Upper lobe of left lung (tissue), 6 donors: ENCODE measurements around the gene SYCP3. TPM values are rescaled to one million over a fixed set of nuclear protein-coding genes. Genes with fewer than 3 reads are reported as not detected.

ENCODE experiments used
- ATAC-seq, 2 donors: fragments of 200-7000 bp; cut with Tn5 transposase; one replicate each; pipeline ENCODE4 v1.9.1; 2022; ENCODE audit warnings: mild to moderate bottlenecking in 2 of 2, moderate library complexity in 2 of 2; ENCODE audit not compliant: low FRiP score in 2 of 2
- DNase-seq, 2 donors: peaks; one replicate each; pipeline ENCODE4 v3.0.0-alpha.2; 2019 to 2020
- H3K27ac ChIP-seq, 4 donors: fragments of 200-600 bp; sonication (generic); one replicate each; pipeline ENCODE4 v1.5.1; 2016 to 2019
- H3K27me3 ChIP-seq, 4 donors: fragments of 200-600 bp; sonication (generic); one replicate each; pipeline ENCODE4 v1.5.1; 2017 to 2019
- H3K36me3 ChIP-seq, 4 donors: fragments of 200-600 bp; sonication (generic); one replicate each; pipeline ENCODE4 v1.5.1; 2016 to 2019
- H3K4me1 ChIP-seq, 4 donors: fragments of 200-600 bp; sonication (generic); one replicate each; pipeline ENCODE4 v1.5.1; 2018 to 2019
- H3K4me3 ChIP-seq, 4 donors: fragments of 200-600 bp; sonication (generic); one replicate each; pipeline ENCODE4 v1.5.1; 2017 to 2019; ENCODE audit warnings: mild to moderate bottlenecking in 2 of 4, moderate library complexity in 1 of 4
- H3K9me3 ChIP-seq, 4 donors: fragments of 200-600 bp; sonication (generic); one replicate each; pipeline ENCODE4 v1.5.1; 2018 to 2019
- CTCF ChIP-seq, 6 experiments: fragments of 450-650 bp in 4 of 6; fragments of 200-600 bp in 2 of 6; sonication (generic) in 2 of 6; IDR thresholded peaks; one replicate each; pipeline ENCODE4 v1.5.1; 2016 to 2019; ENCODE audit warnings: antibody characterized with exemption in 6 of 6
- EP300 ChIP-seq, 4 donors: sonication (generic); formaldehyde crosslinking; IDR thresholded peaks; one replicate each; pipeline ENCODE4 v1.5.1; 2017; ENCODE audit warnings: antibody characterized with exemption in 4 of 4, control low read depth in 2 of 4
- POLR2A ChIP-seq, 4 donors: fragments of 450-650 bp; IDR thresholded peaks; one replicate each; pipeline ENCODE4 v1.5.1; 2016 to 2017; ENCODE audit warnings: antibody characterized with exemption in 4 of 4, mild to moderate bottlenecking in 2 of 4
- POLR2AphosphoS5 ChIP-seq, 2 donors: sonication (generic); formaldehyde crosslinking; IDR thresholded peaks; one replicate each; pipeline ENCODE4 v1.5.1; 2017; ENCODE audit warnings: antibody characterized with exemption in 2 of 2
- WGBS, 2 donors: methylation state at CpG; one replicate each; pipeline ENCODE4 v1.1.5; 2017 to 2018; 5-methylcytosine and 5-hydroxymethylcytosine counted together
- total RNA-seq, 6 donors: library from RNA; depleted of rRNA in 4 of 6; stranded (reverse); fragments of >200 nt in 4 of 6; gene quantifications; one replicate each; pipeline versions ENCODE4 v1.1.0 to v1.2.1, GENCODE V29; 2016 to 2021
- donor health status: DM: no; HTN: no; CAD: no; lungs with moderate emphysema.
- donor health status: DM: no; HTN: yes; CAD: no; lungs with severe emphysema.

The SYCP3 gene
- total RNA-seq: 1 to 10 TPM in 1 of 6 donors, under 1 TPM in 2, not detected in 3; 0.13 to 1.3 (median 0.30) TPM

GRCh38 chr12:101738920-101739665, at the start of gene SYCP3:
Gene SYCP3, minus strand, starts transcription at chr12:101739462. Its CDS starts 1,527 bp downstream, at chr12:101737935.
- H3K27ac ChIP-seq: no peak within 1 kb of the TSS
- peak in 1 of 2 donors; percentile 72 for DNase-seq
- no peaks in the 10 kb centered on the region for H3K9me3 ChIP-seq
- no peak within 1 kb of the TSS for H3K4me3 ChIP-seq
- no peaks in the 10 kb centered on the region for H3K27me3 ChIP-seq
- WGBS, 2 donors: 97% methylated on average over 52 to 57 of the region's 57 CpGs
- no peaks in the 10 kb centered on the region for H3K4me1 ChIP-seq
- no peak for TF ChIP-seq EP300 (IDR thresholded peaks at IDR 0.05)
- TF ChIP-seq CTCF (IDR thresholded peaks at IDR 0.05): no peak
- TF ChIP-seq POLR2AphosphoS5 (IDR thresholded peaks at IDR 0.05): no peak
- peak; percentile 23 to 66 for ATAC-seq
- peaks cover 0 to 56% (median 24%) of the 10 kb centered on the region in 4 donors for H3K36me3 ChIP-seq

- peaks cover 0 to 47% (median 12%) of the 10 kb centered on the region in 4 donors for H3K36me3 ChIP-seq
- 88 to 100% methylated on average over 1 of the region's 1 CpG for WGBS, 2 donors
- H3K4me1 ChIP-seq: no peaks in the 10 kb centered on the region
- ATAC-seq (no peak), DNase-seq (no peak)
- TF ChIP-seq POLR2AphosphoS5 (IDR thresholded peaks at IDR 0.05): no peak
- TF ChIP-seq POLR2A (IDR thresholded peaks at IDR 0.05): no peak
- no peak for TF ChIP-seq EP300 (IDR thresholded peaks at IDR 0.05)
- no peak for TF ChIP-seq CTCF (IDR thresholded peaks at IDR 0.05)
- no peaks in the 10 kb centered on the region for H3K9me3 ChIP-seq
- H3K27ac ChIP-seq: no peak overlapping the region
- H3K27me3 ChIP-seq: no peaks in the 10 kb centered on the region
- no peak overlapping the region for H3K4me3 ChIP-seq
Measured at GRCh38 chr12:101785671-101786070, 46.4 kb upstream of the SYCP3 start.

GRCh38 chr12:101784376-101784775, 45.1 kb upstream of the SYCP3 start:
- Histone ChIP-seq H3K36me3 (peaks cover 0 to 49% (median 8%) of the 10 kb centered on the region in 4 donors), H3K4me1 (peaks cover 0 to 5% (median 0%) of the 10 kb centered on the region in 4 donors), H3K27me3 (no peaks in the 10 kb centered on the region), H3K27ac (no peak overlapping the region), H3K4me3 (no peak overlapping the region), H3K9me3 (no peaks in the 10 kb centered on the region)
- WGBS, 2 donors: 86 to 96% methylated on average over 1 of the region's 1 CpG
- TF ChIP-seq CTCF (IDR thresholded peaks at IDR 0.05) (no peak), POLR2AphosphoS5 (IDR thresholded peaks at IDR 0.05) (no peak), EP300 (IDR thresholded peaks at IDR 0.05) (no peak), POLR2A (IDR thresholded peaks at IDR 0.05) (no peak)
- DNase-seq (no peak), ATAC-seq (no peak)

- peaks cover 0 to 55% (median 3%) of the 10 kb centered on the region in 4 donors for H3K36me3 ChIP-seq
- WGBS, 2 donors: 82 to 97% methylated on average over 2 of the region's 2 CpGs
- H3K27me3 ChIP-seq: no peaks in the 10 kb centered on the region
- no peak for ATAC-seq
- no peak for DNase-seq
- no peaks in the 10 kb centered on the region for H3K9me3 ChIP-seq
- H3K27ac ChIP-seq: no peak overlapping the region
- H3K4me3 ChIP-seq: no peak overlapping the region
- TF ChIP-seq CTCF (IDR thresholded peaks at IDR 0.05): no peak
- no peak for TF ChIP-seq POLR2A (IDR thresholded peaks at IDR 0.05)
- no peak for TF ChIP-seq POLR2AphosphoS5 (IDR thresholded peaks at IDR 0.05)
- no peak for TF ChIP-seq EP300 (IDR thresholded peaks at IDR 0.05)
- H3K4me1 ChIP-seq: peaks cover 0 to 5% (median 0%) of the 10 kb centered on the region in 4 donors
Measured at GRCh38 chr12:101783838-101784237, 44.6 kb upstream of the SYCP3 start.
